GM23338 (cell line): Measurements from ENCODE around the gene MAP4. TPM values are rescaled to one million over a fixed set of nuclear protein-coding genes. Genes with fewer than 3 reads are reported as not detected.

ENCODE experiments used
- ATAC-seq: fragments of 200-7000 bp; cut with Tn5 transposase; 3 replicates; pipeline ENCODE4 v1.9.1; 2020
- DNase-seq: peaks from one replicate; pipeline ENCODE4 v3.0.0-alpha.2; 2015; ENCODE audit warnings: low spot score
- H2AFZ ChIP-seq: fragments of 200-600 bp; sonication (generic); 2 replicates; pipeline ENCODE4 v1.8.0; 2016; ENCODE audit warnings: antibody characterized with exemption, mild to moderate bottlenecking, moderate library complexity
- H3F3A ChIP-seq: fragments of 200-600 bp; sonication (generic); replicated peaks from 2 replicates; pipeline ENCODE4 v1.8.0; 2017; ENCODE audit warnings: antibody characterized with exemption, mixed run types, low read depth
- H3K27ac ChIP-seq: fragments of 200-600 bp; sonication (generic); 2 replicates; pipeline ENCODE4 v1.6.1; 2016; ENCODE audit warnings: low read depth
- H3K27me3 ChIP-seq: fragments of 200-600 bp; sonication (generic); 2 replicates; pipeline ENCODE4 v1.8.0; 2016; ENCODE audit warnings: mild to moderate bottlenecking, mixed run types, moderate library complexity; ENCODE audit not compliant: insufficient read depth
- H3K36me3 ChIP-seq: fragments of 200-600 bp; sonication (generic); 2 replicates; pipeline ENCODE4 v1.8.0; 2016; ENCODE audit warnings: mild to moderate bottlenecking; ENCODE audit not compliant: insufficient read depth
- H3K4me1 ChIP-seq: fragments of 200-600 bp; sonication (generic); 2 replicates; pipeline ENCODE4 v1.8.0; 2016; ENCODE audit warnings: mild to moderate bottlenecking, moderate library complexity; ENCODE audit not compliant: insufficient read depth
- H3K4me2 ChIP-seq: fragments of 200-600 bp; sonication (generic); 2 replicates; pipeline ENCODE4 v1.7.1; 2017; ENCODE audit warnings: mixed run types
- H3K4me3 ChIP-seq: fragments of 200-600 bp; sonication (generic); 2 replicates; pipeline ENCODE4 v1.6.1; 2016; ENCODE audit warnings: mixed run types
- H3K79me2 ChIP-seq: fragments of 200-600 bp; sonication (generic); replicated peaks from 2 replicates; pipeline ENCODE4 v1.8.0; 2017; ENCODE audit warnings: mild to moderate bottlenecking; ENCODE audit not compliant: insufficient read depth
- H3K9me2 ChIP-seq: fragments of 200-600 bp; sonication (generic); 2 replicates; pipeline ENCODE4 v1.8.0; 2017; ENCODE audit not compliant: insufficient read depth
- H4K20me1 ChIP-seq: fragments of 200-600 bp; sonication (generic); replicated peaks from 2 replicates; pipeline ENCODE4 v1.8.0; 2017; ENCODE audit warnings: mild to moderate bottlenecking; ENCODE audit not compliant: insufficient read depth
- H3K27ac Mint-ChIP-seq: 2 replicates; pipeline ENCODE4 v1.8.0; 2020; ENCODE audit warnings: inconsistent platforms, mild to moderate bottlenecking, moderate library complexity, mixed read lengths
- H3K27me3 Mint-ChIP-seq: 3 replicates; pipeline ENCODE4 v1.8.0; 2022; ENCODE audit warnings: low read depth, mild to moderate bottlenecking, moderate library complexity, mixed read lengths, inconsistent platforms; ENCODE audit not compliant: insufficient read depth, poor library complexity
- H3K36me3 Mint-ChIP-seq: 3 replicates; pipeline ENCODE4 v1.8.0; 2021; ENCODE audit warnings: low read depth, mild to moderate bottlenecking, inconsistent platforms, moderate library complexity, mixed read lengths
- H3K4me1 Mint-ChIP-seq: 3 replicates; pipeline ENCODE4 v1.8.0; 2020; ENCODE audit warnings: mild to moderate bottlenecking, inconsistent platforms, mixed read lengths
- H3K4me3 Mint-ChIP-seq: 3 replicates; pipeline ENCODE4 v1.8.0; 2021; ENCODE audit warnings: moderate library complexity, mild to moderate bottlenecking, inconsistent platforms, mixed read lengths
- H3K9me3 Mint-ChIP-seq: 3 replicates; pipeline ENCODE4 v1.8.0; 2020; ENCODE audit warnings: moderate library complexity, mild to moderate bottlenecking, inconsistent platforms, mixed read lengths
- CREB1 ChIP-seq: fragments of 250-450 bp; sonication (Bioruptor Pico); IDR thresholded peaks from 2 replicates; pipeline ENCODE4 v1.5.0; 2020; ENCODE audit warnings: low read depth, mild to moderate bottlenecking, moderate library complexity
- ETS1 ChIP-seq: IDR thresholded peaks from 2 replicates; pipeline ENCODE4 v1.6.1; 2016; ENCODE audit warnings: antibody characterized with exemption
- EZH2 ChIP-seq: fragments of 200-600 bp; sonication (generic); IDR thresholded peaks from one replicate; pipeline ENCODE4 v1.8.0; 2017; ENCODE audit warnings: antibody characterized with exemption, mild to moderate bottlenecking, low read depth; ENCODE audit not compliant: unreplicated experiment
- EZH2phosphoT487 ChIP-seq: fragments of 200-600 bp; sonication (generic); IDR thresholded peaks from one replicate; pipeline ENCODE4 v1.8.1; 2018; ENCODE audit warnings: antibody characterized with exemption; ENCODE audit not compliant: unreplicated experiment
- JUNB ChIP-seq: IDR thresholded peaks from one replicate; pipeline ENCODE4 v1.6.1; 2016; ENCODE audit warnings: antibody characterized with exemption; ENCODE audit not compliant: unreplicated experiment
- NANOG ChIP-seq: IDR thresholded peaks from 2 replicates; pipeline ENCODE4 v1.6.1; 2016; ENCODE audit warnings: antibody characterized with exemption, borderline replicate concordance
- POLR2AphosphoS5 ChIP-seq: IDR thresholded peaks from 2 replicates; pipeline ENCODE4 v1.6.1; 2016; ENCODE audit warnings: antibody characterized with exemption, low read depth
- REST ChIP-seq: IDR thresholded peaks from one replicate; pipeline ENCODE4 v1.6.1; 2018; ENCODE audit warnings: antibody characterized with exemption; ENCODE audit not compliant: unreplicated experiment
- ZNF114 ChIP-seq: fragments of 250-450 bp; sonication (Bioruptor Pico); IDR thresholded peaks from 2 replicates; pipeline ENCODE4 v1.5.0; 2020; ENCODE audit warnings: mild to moderate bottlenecking, moderate library complexity
- ZNF331 ChIP-seq: fragments of 250-450 bp; sonication (Bioruptor Pico); IDR thresholded peaks from 2 replicates; pipeline ENCODE4 v1.5.0; 2020; ENCODE audit warnings: low read depth, mild to moderate bottlenecking, moderate library complexity
- polyA plus RNA-seq: library from polyadenylated mRNA; unstranded; fragments of >200 nt; fragmentation: Nextera tagmentation; extraction: Ambion mirVana; gene quantifications from 2 replicates; pipeline ENCODE4 v1.2.1, GENCODE V29; 2016
- total RNA-seq: library from RNA; depleted of rRNA; stranded (reverse); fragments of >200 nt; shearing (Covaris generic); gene quantifications from 2 replicates; pipeline ENCODE4 v1.2.3, GENCODE V29; 2014
- TF ChIP-seq, protein P1 (sequence below), 2 experiments: fragments of 200-600 bp in 1 of 2; sonication (generic) in 1 of 2; conservative IDR thresholded peaks; 2 replicates each; pipeline versions ENCODE4 v1.5.1 to v1.6.1; 2016 to 2017; ENCODE audit warnings: antibody characterized with exemption in 2 of 2, low read depth in 2 of 2, mild to moderate bottlenecking in 2 of 2, moderate library complexity in 1 of 2

MAP4 gene
- total and polyA plus RNA-seq, 2 experiments from 2014 or later: 103 to 113 TPM

DNA sequence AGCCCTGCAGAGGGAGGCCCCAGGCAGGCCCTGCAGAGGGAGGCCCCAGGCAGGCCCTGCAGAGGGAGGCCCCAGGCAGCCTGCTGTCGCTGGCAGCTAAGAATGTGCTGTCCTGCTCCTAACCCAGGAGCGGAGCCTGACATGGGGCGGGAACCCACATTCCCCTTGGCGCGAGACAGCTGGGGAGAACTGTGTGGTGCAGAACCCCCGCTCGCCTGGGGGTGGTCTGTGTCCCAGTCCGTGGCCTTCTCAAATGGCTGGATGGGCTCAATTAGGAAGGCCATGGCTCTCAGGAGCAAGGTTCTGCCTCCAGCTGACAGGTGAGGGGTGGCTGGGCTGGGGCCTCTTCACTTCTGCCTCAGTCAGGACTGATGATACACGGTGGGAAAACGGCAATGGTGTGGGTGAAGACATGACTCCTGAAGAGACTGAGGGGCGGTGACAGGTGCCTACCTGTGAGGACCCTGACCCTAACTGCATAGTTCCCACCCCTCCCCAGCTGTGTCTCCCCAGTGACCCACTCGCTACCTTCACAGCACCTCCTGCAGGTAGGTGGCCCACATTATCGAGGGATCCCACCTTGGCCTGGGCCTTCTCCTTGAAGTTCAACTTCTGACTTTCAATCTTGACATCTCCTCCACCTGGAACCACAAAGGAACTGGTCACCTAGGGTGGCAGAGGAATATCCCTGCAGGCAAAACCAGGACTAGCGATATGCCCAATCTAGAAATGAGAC lies 161.3 kb downstream of the MAP4 start:
- peaks cover 2% of the 10 kb centered on the region for H3K4me1 Mint-ChIP-seq
- no peak overlapping the region for H3K4me3 Mint-ChIP-seq
- Histone ChIP-seq H3K27me3 (no peaks in the 10 kb centered on the region), H3K4me3 (no peak overlapping the region), H4K20me1 (peaks cover 6% of the 10 kb centered on the region), H3F3A (peaks cover 21% of the 10 kb centered on the region), H3K27ac (no peak overlapping the region), H3K9me2 (no peaks in the 10 kb centered on the region), H2AFZ (no peak overlapping the region), H3K4me2 (no peak overlapping the region), H3K79me2 (no peaks in the 10 kb centered on the region), H3K36me3 (no peaks in the 10 kb centered on the region; the same call in none of the 2 replicates), H3K4me1 (no peaks in the 10 kb centered on the region)
- ATAC-seq (no peak), DNase-seq (no peak)
- TF ChIP-seq, protein P1, sequence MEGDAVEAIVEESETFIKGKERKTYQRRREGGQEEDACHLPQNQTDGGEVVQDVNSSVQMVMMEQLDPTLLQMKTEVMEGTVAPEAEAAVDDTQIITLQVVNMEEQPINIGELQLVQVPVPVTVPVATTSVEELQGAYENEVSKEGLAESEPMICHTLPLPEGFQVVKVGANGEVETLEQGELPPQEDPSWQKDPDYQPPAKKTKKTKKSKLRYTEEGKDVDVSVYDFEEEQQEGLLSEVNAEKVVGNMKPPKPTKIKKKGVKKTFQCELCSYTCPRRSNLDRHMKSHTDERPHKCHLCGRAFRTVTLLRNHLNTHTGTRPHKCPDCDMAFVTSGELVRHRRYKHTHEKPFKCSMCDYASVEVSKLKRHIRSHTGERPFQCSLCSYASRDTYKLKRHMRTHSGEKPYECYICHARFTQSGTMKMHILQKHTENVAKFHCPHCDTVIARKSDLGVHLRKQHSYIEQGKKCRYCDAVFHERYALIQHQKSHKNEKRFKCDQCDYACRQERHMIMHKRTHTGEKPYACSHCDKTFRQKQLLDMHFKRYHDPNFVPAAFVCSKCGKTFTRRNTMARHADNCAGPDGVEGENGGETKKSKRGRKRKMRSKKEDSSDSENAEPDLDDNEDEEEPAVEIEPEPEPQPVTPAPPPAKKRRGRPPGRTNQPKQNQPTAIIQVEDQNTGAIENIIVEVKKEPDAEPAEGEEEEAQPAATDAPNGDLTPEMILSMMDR (conservative IDR thresholded peaks at IDR 0.05; ENCODE audit: low read depth in 2 of 2): peak in 1 of 2 experiments; percentile 41; a peak in 3 of 4 replicates
- TF ChIP-seq EZH2phosphoT487: no peak
- TF ChIP-seq REST: no peak
- H3K27me3 Mint-ChIP-seq: peaks cover 37% of the 10 kb centered on the region
- H3K9me3 Mint-ChIP-seq: no peaks in the 10 kb centered on the region
- peaks cover 59% of the 10 kb centered on the region for H3K36me3 Mint-ChIP-seq
- no peak overlapping the region for H3K27ac Mint-ChIP-seq

DNA sequence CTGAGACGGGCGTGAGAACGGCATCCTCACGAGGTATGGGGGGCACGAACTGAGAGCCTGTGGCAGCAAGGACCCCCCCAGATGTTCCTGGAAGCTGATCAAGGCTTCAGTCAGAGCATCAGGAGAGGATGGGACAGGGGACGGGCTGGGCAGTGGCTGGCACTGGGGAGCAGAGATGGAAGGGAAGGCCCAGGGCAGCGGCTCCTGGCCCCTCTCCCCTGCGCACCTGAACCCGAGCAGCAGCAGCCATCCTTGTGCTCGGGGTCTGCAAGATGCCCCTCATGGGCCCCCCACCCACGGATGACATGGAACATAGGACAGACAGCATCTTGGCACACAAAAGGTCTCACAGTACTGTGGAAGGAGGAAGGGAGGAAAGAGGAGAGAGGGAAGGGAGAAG lies 161.9 kb downstream of the MAP4 start:
- Histone ChIP-seq H3K4me3 (no peak overlapping the region), H3K27ac (no peak overlapping the region), H3K79me2 (no peaks in the 10 kb centered on the region), H3F3A (peaks cover 27% of the 10 kb centered on the region), H3K36me3 (no peaks in the 10 kb centered on the region; the same call in none of the 2 replicates), H4K20me1 (peaks cover 6% of the 10 kb centered on the region), H3K9me2 (no peaks in the 10 kb centered on the region), H3K4me1 (no peaks in the 10 kb centered on the region), H3K27me3 (no peaks in the 10 kb centered on the region), H2AFZ (no peak overlapping the region), H3K4me2 (no peak overlapping the region)
- Mint-ChIP-seq H3K9me3 (no peaks in the 10 kb centered on the region), H3K4me3 (no peak overlapping the region), H3K27me3 (peaks cover 43% of the 10 kb centered on the region), H3K4me1 (peaks cover 2% of the 10 kb centered on the region), H3K27ac (no peak overlapping the region), H3K36me3 (peaks cover 62% of the 10 kb centered on the region)
- ATAC-seq (no peak), DNase-seq (no peak)
- TF ChIP-seq CREB1 (CRISPR knock-in tag) (no peak), ETS1 (no peak), JUNB (no peak), NANOG (no peak), ZNF114 (CRISPR knock-in tag) (no peak), POLR2AphosphoS5 (no peak), REST (no peak), EZH2 (no peak), ZNF331 (CRISPR knock-in tag) (no peak)
- TF ChIP-seq, protein P1 (conservative IDR thresholded peaks at IDR 0.05; ENCODE audit: low read depth in 2 of 2): no peak
